Measurements from ENCODE around the gene TPK1.
A peak's percentile ranks its signal among the peaks of the same experiment; 100 is the strongest.

TPK1 gene
- total RNA-seq = 12.3 to 24.1 reads per million in 2 donors

- DNase-seq = peak; percentile 76
Observed at GRCh38 chr7:144835652-144836544, at the start of gene TPK1. TSS of gene TPK1 (minus strand) at chr7:144836053. CDS start at chr7:144835602, 451 bp downstream.

GRCh38 chr7:144885478-144885877, 49.6 kb upstream of the TPK1 start:
- DNase-seq = no peak

DNA sequence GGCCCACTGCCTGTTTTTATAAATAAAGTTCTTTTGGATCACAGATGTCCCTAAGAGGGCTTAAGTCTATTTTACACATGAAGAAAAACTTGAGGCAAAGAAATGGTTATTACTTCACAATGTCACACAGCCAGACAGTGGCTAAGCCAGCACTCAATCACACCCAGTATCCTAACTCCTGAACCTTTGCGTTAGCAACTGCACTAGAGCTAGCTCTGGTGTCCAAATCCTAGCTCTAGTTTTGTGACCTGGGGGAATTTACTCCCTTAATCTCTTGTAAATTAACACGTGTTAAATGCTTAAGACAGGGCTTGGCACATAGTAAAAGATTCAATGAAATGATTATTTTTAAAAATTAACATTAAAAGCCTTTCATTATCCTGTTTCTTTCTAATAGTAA, 49.0 kb upstream of the TPK1 start:
- no peak for DNase-seq

GRCh38 chr7:144873316-144873845, 37.5 kb upstream of the TPK1 start:
- DNase-seq = no peak

DNA sequence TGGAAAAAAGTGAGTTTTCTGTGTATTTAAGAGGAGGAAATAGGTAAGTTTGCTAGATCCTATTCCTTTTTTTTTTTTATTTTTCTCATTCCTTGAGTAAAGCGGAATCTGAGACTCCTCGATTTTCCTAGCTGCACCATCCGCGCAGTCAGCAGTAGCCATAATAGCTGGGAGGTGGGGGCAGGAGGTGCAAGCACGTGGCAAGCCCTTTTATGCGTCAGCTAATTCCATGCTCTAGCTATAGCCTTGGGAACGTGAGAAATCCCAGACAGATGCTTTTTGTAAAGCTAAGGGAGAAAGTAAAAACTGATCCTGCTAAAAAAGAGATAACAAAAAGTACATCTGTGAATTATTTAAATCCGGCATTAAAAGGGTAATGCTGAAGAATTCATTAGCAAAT, 33.2 kb upstream of the TPK1 start:
- no peak for DNase-seq

GRCh38 chr7:144866189-144866588, 30.3 kb upstream of the TPK1 start:
- DNase-seq = no peak

DNA sequence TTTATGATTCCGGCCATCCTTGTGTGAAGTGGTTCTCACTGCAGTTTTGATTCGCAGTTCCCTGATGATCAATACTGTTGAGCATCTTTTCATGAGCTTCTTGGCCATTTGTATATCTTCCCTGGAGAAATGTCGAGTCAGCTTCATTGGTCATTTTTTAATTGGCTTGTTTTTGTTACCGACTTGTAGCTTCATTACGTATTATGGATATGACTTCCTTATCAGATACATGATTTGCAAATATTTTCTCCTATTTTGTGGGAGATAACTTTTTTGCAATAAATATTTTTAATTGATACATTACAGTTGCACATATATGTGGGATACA, 27.4 kb upstream of the TPK1 start:
- no peak for DNase-seq

- DNase-seq = no peak
Observed at GRCh38 chr7:144862612-144863319, 26.9 kb upstream of the TPK1 start.

DNA sequence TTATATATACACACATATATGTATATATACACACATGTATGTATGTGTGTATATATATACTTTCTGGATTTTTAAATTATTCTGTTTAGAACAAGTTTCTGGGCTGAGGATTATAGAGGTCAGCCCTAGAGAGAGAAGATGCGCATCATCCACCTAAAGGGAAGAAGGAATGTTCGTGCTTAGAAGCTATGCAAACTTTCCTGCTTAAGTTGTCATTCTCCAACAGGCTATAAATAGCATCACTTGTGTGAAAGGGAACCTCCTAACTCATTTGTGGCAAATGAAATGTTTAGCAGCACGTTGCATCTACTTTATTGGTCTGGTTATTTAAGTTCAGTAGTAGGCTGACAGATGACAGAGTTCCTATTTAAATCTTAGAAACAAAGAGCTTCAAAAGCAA, 23.9 kb upstream of the TPK1 start:
- no peak for DNase-seq

DNA sequence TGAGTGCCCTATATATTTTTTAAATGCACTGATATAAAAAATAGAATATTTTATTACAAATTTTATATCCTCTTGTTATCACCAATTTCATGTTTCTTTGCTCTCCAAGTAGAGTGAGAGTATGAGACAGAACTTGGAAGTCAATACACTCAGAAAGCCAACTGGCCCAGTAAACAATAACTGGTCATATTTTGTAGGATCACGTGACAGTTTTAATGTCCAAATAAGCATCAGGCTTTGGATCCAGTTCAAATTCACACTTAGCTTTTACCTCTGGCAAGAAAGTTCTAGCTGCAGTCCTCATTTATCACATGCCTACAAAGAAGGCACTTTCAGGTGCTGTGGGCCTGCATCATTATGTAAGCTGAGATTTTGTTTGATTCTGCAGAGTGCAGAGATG, 21.6 kb upstream of the TPK1 start:
- DNase-seq = no peak

- DNase-seq = no peak
Observed at GRCh38 chr7:144854839-144855424, 19.1 kb upstream of the TPK1 start.

GRCh38 chr7:144853542-144853941, 17.7 kb upstream of the TPK1 start:
- DNase-seq = no peak

GRCh38 chr7:144848078-144848477, 12.2 kb upstream of the TPK1 start:
- no peak for DNase-seq

DNA sequence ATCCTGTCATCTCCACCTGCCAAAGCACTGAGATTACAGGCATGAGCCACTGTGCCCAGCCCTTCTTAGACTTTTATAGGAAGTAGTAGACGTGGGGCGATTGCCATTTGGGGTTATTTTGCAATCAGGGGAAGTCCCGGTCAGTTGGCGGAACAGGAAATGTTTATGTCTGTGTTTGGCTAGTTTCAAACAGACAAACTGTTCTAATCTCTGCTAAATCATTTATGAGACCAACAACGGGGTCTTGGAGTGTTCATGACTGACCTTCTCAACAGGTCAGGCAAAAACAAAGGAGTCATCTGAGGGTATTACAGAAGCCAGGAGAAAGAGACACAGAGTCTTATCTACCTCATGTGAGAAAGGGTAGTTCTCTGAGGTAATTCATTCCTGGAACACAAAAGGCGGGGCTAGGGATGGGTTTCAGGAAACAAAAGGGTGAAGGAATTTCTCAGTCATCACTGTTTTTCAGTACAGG, 6.6 kb upstream of the TPK1 start:
- DNase-seq = no peak

- DNase-seq = no peak
Observed at GRCh38 chr7:144836545-144836842, 641 bp upstream of the TPK1 start.

- peak; percentile 16 for DNase-seq
Observed at GRCh38 chr7:144835155-144835611, 670 bp downstream of the TPK1 start.

DNA sequence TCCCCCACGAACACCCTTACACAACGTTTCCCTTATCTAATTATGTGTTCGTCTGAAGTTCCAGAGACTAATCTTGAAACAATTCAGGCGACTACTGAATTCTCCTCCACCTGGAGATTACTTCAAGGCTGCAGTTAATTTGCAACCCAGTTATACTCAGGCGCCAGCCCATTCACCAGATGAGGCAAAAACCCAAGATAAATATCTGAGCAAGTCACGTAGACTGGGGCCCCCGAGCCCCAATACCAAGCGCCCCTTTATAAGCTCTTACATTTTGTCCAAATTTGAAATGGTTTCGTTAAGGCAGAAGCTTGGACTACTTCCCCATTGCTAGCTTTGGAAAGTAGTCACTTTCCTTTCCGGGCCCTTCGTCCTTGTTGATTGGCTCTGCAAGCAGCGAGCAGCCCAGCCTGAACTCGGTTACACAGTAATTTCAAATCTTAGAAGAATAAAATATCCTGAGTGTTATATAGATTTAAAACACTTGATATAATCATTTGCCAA, 1.2 kb downstream of the TPK1 start:
- DNase-seq = peak; percentile 17

- no peak for DNase-seq
Observed at GRCh38 chr7:144830811-144831210, 5.0 kb downstream of the TPK1 start.

DNA sequence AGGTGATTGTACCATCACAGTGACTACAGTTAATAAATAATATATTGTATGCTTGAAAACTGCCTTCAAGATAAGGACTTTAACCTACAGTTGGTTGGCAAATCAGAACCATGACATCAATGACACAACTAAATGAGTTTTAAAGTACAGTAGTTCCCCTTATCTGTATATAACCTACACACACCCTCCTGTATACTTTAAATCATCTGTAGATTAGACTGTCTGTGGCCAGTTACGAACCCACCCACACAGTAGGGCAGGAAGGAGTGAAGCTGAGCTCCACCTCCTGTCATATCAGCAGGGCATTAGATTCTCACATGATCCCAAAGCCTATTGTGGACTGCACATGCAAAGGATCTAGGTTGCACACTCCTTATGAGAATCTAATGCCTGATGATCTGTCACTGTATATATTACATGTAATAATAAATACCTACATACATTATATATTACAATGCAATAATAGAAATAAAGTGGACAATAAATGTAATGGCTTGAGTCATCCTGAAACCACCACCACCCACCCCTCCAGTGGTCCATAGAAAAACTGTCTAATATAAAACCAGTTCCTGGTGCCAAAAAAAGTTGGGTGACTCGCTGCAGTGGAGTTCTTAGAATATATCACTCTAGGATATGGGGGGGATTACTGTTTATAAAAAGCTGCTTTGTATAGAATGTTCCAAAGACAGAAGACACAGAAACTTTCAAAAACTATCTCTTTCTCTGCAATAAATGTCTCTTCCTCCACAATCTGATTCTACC, 5.6 kb downstream of the TPK1 start:
- no peak for DNase-seq

GRCh38 chr7:144827621-144828020, 8.2 kb downstream of the TPK1 start:
- no peak for DNase-seq

DNA sequence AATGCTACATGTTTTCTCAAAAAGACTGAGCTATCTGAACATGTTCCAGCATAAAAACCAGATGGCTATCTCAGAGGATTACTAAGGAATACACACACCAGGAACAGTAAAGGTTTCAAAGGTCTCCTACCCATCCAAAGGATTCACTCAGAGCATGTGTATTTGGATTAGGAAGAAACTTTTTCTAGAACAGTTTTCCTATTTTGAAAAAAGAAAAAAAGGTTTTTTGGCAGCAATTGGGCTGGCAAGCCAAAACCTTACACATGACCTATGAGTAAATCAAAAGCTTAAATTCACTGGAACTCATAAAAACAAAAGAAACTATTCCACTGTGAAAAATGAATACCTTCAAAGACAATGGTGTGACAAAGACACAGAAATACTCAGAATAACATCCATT, 9.6 kb downstream of the TPK1 start:
- no peak for DNase-seq

GRCh38 chr7:144824360-144824759, 11.5 kb downstream of the TPK1 start:
- no peak for DNase-seq

DNA sequence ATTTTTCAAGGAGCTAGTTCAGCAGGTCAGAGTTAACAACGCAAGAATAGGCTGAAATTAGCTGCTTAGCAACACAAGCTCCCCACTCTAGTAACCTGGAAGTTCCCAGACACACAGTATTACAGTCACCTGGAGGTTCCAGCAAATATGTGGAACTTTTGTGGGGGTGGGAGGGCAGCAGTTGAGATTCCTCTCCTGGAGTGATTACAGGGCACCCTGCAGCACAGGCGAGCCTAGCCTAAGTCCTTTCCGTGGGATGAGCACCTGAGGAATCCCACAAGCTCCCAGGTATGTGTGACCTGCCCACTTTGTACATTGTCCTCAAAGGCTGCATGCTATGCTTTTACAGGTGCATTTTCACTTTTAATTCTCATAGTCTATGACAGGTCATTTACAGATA, 13.6 kb downstream of the TPK1 start:
- no peak for DNase-seq
